ENCODE data around the gene TYROBP.
"Not testable (repeated sequence)": the region's sequence is repeated elsewhere in the genome, so short reads cannot be mapped to it uniquely, and the experiment has no call there.

The TYROBP gene

DNA sequence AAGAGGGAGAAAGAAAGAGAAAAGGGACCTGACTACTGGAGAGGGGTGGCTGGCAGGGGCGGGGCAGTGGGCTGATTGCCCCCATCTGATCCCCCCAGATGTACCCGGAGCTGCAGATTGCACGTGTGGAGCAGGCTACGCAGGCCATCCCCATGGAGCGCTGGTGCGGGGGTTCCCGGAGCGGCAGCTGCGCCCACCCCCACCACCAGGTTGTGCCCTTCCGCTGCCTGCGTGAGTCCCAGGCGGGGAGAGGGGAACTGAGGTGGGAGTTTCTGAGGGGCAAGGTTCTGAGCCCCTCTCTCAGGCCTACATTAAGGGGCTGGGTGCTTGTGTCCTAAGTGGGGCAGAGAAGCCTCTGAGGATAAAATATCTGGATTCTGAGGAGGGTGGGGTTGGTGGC is 37.3 kb downstream of the TYROBP start:
- no peaks in the 10 kb centered on the region for H3K9me2 ChIP-seq (replicated peaks; ENCODE audit: low read depth, low read length)
- no peaks in the 10 kb centered on the region for H3K4me1 ChIP-seq (ENCODE audit: insufficient read depth, low read length, poor library complexity, severe bottlenecking)
- no peak overlapping the region for H3K4me2 ChIP-seq (ENCODE audit: low read depth, low read length, poor library complexity, severe bottlenecking)
- H3K36me3 ChIP-seq (ENCODE audit: insufficient read depth, low read length), result no peaks in the 10 kb centered on the region
- H3F3A ChIP-seq (ENCODE audit: low read depth), result no peaks in the 10 kb centered on the region
- H3K4me3 ChIP-seq (ENCODE audit: low read length, poor library complexity, severe bottlenecking), result no peak overlapping the region
- H3K9me3 ChIP-seq (ENCODE audit: insufficient read depth, low read depth, low read length), result no peaks in the 10 kb centered on the region
- H2AFZ ChIP-seq (ENCODE audit: low read length), result no peak overlapping the region
- no peak overlapping the region for H3K9ac ChIP-seq (ENCODE audit: low read depth, low read length, poor library complexity, severe bottlenecking)
- H3K27me3 ChIP-seq (ENCODE audit: insufficient read depth, low read length, poor library complexity, severe bottlenecking), result no peaks in the 10 kb centered on the region
- no peaks in the 10 kb centered on the region for H4K20me1 ChIP-seq (ENCODE audit: insufficient read depth, low read length, poor library complexity, severe bottlenecking)
- H3K79me2 ChIP-seq (ENCODE audit: insufficient read depth, low read length), result no peaks in the 10 kb centered on the region
- TF ChIP-seq, protein P1, sequence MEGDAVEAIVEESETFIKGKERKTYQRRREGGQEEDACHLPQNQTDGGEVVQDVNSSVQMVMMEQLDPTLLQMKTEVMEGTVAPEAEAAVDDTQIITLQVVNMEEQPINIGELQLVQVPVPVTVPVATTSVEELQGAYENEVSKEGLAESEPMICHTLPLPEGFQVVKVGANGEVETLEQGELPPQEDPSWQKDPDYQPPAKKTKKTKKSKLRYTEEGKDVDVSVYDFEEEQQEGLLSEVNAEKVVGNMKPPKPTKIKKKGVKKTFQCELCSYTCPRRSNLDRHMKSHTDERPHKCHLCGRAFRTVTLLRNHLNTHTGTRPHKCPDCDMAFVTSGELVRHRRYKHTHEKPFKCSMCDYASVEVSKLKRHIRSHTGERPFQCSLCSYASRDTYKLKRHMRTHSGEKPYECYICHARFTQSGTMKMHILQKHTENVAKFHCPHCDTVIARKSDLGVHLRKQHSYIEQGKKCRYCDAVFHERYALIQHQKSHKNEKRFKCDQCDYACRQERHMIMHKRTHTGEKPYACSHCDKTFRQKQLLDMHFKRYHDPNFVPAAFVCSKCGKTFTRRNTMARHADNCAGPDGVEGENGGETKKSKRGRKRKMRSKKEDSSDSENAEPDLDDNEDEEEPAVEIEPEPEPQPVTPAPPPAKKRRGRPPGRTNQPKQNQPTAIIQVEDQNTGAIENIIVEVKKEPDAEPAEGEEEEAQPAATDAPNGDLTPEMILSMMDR (conservative IDR thresholded peaks at IDR 0.05; ENCODE audit: low read length), result no peak
- no peak for TF ChIP-seq EZH2phosphoT487 (IDR thresholded peaks at IDR 0.05; ENCODE audit: borderline replicate concordance)

DNA sequence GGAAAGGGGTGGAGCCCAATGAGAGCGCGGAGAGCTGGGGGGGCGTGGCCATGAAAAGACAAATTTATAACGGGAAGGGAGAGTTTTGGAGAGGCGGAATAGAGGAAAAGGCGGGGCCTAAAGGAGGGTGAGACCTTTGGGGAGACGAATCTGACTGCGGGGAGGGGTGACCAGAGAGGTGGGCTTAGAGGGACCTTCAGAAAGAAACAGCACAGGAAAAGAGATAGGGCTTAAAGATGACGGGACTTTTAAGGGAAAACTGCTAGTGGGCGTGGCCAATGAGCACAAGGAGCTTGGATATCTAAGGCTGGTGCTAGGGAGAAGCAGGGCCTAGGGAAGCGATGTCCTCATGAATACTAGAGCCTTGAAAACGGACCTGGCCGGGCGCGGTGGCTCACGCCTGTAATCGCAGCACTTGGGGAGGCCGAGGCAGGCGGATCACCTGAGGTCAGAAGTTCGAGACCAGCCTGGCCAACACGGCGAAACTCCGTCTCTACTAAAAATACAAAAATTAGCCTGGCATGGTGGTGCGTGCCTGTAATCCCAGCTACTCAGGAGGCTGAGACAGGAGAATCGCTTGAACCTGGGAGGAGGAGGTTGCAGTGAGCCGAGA is 37.9 kb downstream of the TYROBP start:
- not testable (repeated sequence) for H3K4me3 ChIP-seq (ENCODE audit: low read length, poor library complexity, severe bottlenecking); H2AFZ ChIP-seq (ENCODE audit: low read length); H3K27me3 ChIP-seq (ENCODE audit: insufficient read depth, low read length, poor library complexity, severe bottlenecking); H3K9me3 ChIP-seq (ENCODE audit: insufficient read depth, low read depth, low read length); H3K4me2 ChIP-seq (ENCODE audit: low read depth, low read length, poor library complexity, severe bottlenecking); H4K20me1 ChIP-seq (ENCODE audit: insufficient read depth, low read length, poor library complexity, severe bottlenecking); H3K4me1 ChIP-seq (ENCODE audit: insufficient read depth, low read length, poor library complexity, severe bottlenecking); H3K79me2 ChIP-seq (ENCODE audit: insufficient read depth, low read length); H3K9ac ChIP-seq (ENCODE audit: low read depth, low read length, poor library complexity, severe bottlenecking); H3K9me2 ChIP-seq (replicated peaks; ENCODE audit: low read depth, low read length); H3F3A ChIP-seq (ENCODE audit: low read depth); H3K36me3 ChIP-seq (ENCODE audit: insufficient read depth, low read length)

DNA sequence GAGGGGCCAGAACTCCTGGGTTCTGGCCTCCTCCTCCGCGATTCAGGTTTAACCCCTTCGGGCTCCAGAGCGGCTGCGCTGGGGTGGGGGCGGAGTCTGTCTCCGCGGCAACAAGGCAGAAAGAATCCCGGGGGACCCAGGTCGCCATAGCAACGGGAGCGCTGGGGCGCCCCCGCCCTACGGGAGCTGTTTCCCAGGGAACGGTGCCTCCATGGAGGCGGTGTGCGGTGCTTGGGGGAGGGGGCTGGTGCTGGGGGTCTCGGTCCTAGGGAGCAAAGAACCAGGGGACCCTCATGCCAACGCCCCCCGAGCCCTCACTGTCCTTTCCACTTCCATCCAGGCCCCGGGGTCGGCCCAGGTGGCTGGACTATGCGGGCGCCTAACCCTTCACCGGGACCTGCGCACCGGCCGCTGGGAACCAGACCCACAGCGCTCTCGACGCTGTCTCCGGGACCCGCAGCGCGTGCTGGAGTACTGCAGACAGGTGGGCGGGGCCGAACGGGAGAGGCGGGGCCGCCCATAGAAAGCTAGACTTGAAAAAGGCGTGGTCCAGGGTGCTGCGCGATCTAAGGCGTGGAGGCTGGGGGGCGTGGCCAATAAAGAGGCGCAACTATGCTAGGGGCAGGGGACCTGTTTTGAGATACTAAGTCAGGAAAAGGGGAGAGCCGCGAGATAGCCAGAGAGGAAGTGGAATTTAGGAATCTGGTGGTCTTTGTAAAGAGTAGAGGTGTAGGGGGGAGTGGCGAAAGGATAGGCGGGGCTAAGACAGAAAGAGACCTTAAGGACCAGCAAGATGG is 38.6 kb downstream of the TYROBP start:
- H4K20me1 ChIP-seq (ENCODE audit: insufficient read depth, low read length, poor library complexity, severe bottlenecking), result no peaks in the 10 kb centered on the region
- H3F3A ChIP-seq (ENCODE audit: low read depth), result no peaks in the 10 kb centered on the region
- H3K9ac ChIP-seq (ENCODE audit: low read depth, low read length, poor library complexity, severe bottlenecking), result no peak overlapping the region
- no peaks in the 10 kb centered on the region for H3K9me3 ChIP-seq (ENCODE audit: insufficient read depth, low read depth, low read length)
- H3K36me3 ChIP-seq (ENCODE audit: insufficient read depth, low read length), result no peaks in the 10 kb centered on the region
- no peaks in the 10 kb centered on the region for H3K79me2 ChIP-seq (ENCODE audit: insufficient read depth, low read length)
- H3K4me3 ChIP-seq (ENCODE audit: low read length, poor library complexity, severe bottlenecking), result no peak overlapping the region
- no peaks in the 10 kb centered on the region for H3K4me1 ChIP-seq (ENCODE audit: insufficient read depth, low read length, poor library complexity, severe bottlenecking)
- no peak for TF ChIP-seq EZH2phosphoT487 (IDR thresholded peaks at IDR 0.05; ENCODE audit: borderline replicate concordance)
- TF ChIP-seq, protein P1 (conservative IDR thresholded peaks at IDR 0.05; ENCODE audit: low read length), result no peak
- no peaks in the 10 kb centered on the region for H3K27me3 ChIP-seq (ENCODE audit: insufficient read depth, low read length, poor library complexity, severe bottlenecking)
- no peak overlapping the region for H2AFZ ChIP-seq (ENCODE audit: low read length)
- no peak overlapping the region for H3K4me2 ChIP-seq (ENCODE audit: low read depth, low read length, poor library complexity, severe bottlenecking)
- no peaks in the 10 kb centered on the region for H3K9me2 ChIP-seq (replicated peaks; ENCODE audit: low read depth, low read length)

Data from Loucy (cell line).